HG03095 (cell line): Measurements from ENCODE around the gene NR1H4.
"Not testable (repeated sequence)": the region's sequence is repeated elsewhere in the genome, so short reads cannot be mapped to it uniquely, and the experiment has no call there.

ENCODE experiments used
- ATAC-seq: cut with Tn5 transposase; IDR thresholded peaks from one replicate; pipeline ENCODE4 v1.9.1; 2021; ENCODE audit warnings: moderate library complexity; ENCODE audit not compliant: unreplicated experiment

Gene NR1H4

DNA sequence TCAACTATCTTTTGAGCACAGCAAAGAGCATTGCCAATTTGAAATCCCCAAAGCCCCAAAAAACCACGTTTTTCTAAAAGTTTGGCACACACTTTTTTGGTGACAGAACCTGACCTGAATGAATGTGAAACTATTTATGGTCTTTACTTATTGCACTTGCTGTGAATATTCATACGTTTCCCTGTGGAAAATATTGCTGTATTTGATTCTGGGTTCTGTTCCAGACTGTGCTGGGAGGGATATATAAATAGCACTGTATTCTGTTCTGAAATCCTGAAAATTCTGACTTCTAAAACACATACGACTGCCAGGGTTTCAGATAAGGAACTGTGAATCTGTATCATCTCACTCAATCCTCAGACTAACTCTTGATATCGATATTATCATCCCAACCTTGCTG is 35.1 kb downstream of the NR1H4 start:
- no peak for ATAC-seq

DNA sequence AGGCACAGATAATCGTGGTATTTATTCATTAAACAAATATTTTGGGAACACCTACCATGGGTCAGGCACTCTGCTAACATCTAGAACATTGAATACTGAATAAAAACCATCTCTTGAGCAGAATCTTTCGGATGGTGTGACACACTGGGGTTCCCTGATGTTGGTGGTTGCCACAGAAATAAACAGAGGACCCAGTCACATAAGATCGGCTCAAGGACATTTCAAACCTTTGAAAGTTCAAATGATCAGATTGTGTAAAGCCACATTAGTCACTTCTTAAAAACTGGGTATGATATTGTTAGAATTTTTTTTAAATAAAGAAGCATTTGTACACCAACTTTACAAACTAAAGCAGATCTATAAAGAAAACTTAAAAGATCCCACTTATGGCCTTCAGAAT is 39.0 kb downstream of the NR1H4 start:
- no peak for ATAC-seq

DNA sequence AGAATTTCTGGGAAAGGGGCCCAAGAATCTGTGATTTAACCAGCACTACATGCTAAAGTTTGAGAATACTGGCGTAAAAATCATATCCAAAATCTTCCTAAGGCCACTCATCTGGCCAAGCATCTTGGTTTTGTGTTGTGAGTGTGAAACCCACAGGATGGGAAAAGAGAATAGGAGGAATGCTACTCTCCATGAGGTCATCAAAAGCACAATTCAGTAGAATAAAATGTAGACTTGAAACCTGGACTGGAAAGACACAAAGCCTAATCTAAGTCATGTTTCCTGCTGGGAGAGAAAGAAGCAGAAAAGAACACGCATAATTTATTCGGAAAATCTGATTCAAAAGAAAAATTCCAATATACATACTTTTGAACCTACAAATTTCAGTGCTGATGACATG is 42.3 kb downstream of the NR1H4 start:
- ATAC-seq, result no peak

DNA sequence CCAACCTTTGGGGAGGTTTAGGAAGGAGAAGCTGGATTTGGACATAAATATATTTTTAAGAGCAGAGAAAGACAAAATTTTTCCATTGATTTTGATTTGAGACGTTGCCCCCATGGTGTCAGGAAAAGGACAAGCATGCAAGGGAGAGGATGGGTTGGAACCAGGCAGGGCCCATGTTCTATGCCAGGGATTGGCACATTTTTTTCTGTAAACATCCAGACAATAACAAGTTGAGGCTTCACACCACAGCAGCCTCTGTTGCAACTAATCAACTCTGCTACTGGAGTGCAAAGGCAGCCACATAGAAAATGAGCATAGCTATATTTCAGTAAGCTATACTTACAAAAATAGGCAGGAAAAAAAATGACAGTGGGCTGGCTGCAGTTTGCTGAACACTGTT is 44.7 kb downstream of the NR1H4 start:
- no peak for ATAC-seq

DNA sequence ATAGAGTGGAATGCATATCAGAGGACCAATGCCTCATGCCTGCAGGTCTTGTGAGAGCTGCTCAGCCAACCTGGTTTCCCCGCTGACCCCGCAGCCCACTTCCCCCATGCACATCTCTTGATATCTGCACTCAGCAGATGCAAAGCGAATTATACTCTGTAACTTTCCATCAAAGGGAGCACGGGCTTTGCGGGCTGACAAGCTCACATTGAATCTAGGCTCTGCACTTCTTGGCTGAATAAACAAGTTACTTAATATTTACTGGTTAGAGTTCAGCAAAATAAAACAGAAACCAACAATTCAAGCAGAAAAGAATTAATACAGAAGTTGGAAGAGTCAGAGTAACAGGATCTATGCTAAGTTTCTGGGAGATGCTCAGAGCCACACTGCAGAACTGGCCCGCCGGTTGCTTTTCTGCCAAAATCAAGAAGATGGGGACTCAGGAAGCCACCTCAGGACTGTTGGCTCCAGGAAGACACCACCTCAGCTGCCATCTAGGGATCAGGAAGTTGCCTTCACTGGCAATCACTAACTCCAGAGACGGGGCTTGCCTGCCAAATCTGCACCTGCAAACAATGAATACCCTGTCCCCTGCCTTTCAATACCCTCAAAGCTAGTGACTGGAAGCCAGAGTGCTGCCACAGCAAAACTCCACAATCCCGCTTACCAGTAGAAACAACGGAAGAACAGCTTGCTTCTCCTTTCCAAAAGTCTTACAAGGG is 46.5 kb downstream of the NR1H4 start:
- no peak for ATAC-seq

DNA sequence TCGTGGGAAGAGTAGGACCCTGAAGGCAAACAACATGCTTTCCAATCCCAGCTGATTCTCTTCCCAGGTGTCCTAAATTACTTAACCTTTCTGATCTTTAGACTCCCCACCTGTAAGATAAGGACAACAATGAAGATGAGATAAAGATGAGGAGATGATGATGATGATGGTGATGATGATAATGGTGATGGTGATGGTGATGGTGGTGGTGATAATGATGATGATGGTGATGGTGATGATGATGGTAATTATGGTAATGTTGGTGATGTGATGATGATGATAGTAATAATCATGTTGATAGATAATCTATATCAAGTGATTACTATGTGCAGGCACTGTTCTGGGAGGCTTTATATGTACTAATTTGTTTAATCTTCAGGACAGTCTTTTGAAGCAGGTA is 48.3 kb downstream of the NR1H4 start:
- no peak for ATAC-seq

DNA sequence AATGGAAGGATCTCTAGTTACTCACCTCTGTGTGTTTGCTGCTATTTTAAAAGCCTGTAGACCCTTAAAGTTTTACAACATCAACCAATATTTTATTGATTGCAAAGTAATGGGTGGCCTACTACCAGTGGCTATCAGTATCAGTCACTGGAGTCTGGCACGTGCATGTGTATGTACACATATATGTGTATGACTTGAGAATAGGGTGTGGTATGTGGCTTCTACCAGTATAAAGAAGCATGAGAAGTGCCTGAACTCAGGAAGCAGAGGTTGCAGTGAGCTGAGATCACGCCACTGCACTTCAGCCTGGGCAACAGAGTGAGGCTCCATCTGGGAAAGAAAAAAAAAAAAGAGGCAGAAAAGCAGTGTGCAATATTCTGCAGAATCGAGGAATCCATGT is 54.4 kb downstream of the NR1H4 start:
- ATAC-seq, result no peak

DNA sequence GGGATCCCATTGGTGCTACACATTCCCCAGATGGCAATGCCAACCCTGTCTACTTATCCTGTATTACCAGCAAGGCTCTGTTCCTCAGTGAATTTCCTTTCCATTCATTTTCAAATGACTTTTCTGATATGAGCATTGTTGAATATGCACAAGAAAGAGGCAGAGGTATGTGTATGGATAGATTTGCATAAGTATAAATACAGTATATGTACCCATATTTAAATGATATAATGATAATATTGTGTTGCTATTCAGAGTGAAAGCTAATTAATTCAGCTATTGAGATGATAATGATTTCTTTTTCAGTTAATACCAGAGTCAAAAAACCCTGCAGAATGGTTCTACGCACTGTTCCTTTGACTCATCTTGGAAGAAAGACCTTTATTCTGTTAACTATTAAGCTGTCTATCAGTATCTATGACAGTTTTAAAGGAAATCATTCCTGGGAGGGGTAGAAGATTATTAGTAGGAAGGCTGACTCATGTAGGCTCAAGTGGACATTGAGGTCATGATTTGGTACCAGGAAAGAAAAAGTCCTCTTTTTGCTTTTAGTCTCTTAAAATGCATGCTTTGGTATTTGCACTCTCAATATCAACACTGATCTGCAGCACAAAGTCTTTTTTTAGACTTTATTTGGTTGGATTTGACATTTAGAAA is 54.9 kb downstream of the NR1H4 start:
- no peak for ATAC-seq

DNA sequence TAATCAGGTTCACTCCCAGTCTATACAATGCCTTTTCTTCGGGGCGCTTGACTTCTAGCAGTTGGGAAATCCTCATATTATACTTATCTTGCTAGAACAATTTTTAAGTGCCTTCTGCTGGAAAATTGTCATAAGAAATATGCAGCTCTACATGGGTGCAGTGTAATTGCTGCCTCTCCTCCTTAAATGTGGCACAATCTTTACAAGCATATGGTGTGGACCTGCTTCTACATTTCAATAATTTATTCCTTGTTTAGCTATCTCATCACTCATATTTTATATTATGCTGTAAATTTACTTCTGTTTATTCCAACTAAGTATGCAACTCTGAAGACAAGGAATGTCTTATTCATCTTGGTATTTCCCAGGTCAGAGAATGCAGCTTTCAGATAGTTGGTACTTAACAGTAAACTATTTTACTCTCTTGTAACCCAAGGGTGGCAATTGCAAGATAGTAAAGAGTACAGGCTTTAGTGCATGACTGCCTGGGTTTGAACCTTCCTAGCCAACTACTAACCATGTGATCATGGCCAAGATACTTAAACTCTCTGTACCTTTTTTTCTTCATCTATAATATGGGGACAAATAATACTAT is 56.2 kb downstream of the NR1H4 start:
- ATAC-seq, result no peak

DNA sequence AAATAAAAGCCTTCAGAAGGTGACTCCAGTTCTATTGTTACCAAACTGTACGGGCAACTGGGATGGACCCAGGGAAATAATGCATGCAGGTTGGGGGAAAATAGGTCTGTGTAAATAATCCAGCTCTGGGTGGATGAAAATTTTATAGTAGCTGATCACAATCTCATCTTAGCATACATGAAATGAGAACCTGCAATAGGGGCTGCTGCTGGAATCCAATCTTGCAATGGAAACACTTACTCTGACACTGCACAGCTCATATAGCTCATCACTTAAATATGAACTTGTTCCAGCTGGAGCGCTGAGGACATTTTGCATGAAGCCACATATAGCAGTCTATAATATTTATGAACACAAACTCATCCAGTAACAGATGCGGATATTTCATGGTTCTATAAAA is 59.7 kb downstream of the NR1H4 start:
- no peak for ATAC-seq

DNA sequence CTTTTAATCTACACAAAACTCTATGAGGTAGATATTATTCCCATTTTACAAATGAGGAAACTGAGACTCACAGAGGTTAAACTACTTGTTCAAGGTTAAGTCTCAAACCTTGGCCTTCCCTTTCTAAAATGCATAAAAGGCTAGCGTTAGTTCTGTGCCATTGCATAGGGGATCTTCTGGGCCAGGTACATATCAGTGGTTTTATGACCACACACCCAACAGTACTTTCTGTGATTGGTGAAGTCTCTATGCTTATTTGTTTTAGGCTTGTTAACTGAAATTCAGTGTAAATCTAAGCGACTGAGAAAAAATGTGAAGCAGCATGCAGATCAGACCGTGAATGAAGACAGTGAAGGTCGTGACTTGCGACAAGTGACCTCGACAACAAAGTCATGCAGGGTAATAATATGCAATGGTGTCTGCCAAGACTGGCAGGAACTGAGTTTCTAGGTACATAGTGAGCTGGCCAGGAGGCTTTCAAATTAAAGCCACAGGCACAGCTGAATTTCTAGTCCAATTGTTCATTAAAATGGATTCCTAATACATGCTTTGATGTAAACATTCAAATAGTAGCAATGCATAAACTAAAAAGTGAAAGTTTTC is 61.1 kb downstream of the NR1H4 start:
- no peak for ATAC-seq

DNA sequence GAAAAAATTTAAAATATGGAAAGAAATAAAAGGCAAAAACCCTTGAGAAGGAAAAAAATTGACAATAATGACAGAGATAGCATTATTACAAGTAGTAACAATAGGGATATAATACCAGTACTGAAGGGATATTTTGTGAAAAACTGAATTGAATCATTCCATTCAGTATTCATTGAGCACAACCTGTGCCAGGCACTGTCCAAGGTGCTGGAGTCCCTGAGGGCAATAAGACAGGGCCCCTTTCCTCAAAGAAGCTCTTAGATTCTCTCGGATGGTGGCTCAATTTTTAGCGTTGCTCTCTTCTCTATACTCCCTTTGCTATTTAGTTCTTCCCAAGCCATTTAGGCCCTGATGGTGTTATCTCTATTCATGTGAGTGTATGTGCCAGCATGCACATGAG is 65.5 kb downstream of the NR1H4 start:
- ATAC-seq, result no peak

DNA sequence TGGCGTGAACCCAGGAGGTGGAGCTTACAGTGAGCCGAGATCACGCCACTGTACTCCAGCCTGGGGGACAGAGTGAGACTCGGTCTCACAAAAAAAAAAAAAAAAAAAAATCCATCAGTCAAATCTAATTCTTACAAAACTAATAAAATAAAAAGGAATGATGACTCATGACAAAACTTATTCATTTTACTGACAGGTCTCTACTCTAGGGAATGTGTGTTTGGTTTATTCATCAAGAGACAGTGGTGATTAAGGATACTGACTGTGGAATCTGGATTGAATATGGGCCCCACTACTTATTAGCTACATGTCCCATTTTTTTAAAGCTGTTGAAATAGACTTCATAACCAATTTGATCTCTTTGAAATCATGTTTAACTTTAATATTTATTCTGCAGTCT is 70.5 kb downstream of the NR1H4 start:
- no peak for ATAC-seq

DNA sequence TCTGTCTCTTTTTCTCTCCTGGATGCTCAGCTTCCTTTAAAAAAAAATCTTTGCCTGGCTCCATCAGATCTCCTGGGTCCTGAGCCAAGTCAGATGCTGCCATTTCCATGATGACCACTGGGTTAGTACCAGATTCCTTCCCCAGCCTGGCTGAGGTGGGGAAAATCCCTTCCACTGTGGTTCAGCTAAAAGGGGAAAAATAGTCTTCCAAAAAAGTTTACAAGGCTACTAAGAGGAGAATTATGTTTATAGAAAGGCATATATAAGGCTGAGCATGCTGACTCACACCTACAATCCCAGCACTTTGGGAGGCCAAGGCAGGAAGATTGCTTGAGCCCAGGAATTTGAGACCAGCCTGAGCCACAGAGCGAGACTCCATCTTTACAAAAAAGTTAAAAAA is 71.4 kb downstream of the NR1H4 start:
- ATAC-seq, result no peak

DNA sequence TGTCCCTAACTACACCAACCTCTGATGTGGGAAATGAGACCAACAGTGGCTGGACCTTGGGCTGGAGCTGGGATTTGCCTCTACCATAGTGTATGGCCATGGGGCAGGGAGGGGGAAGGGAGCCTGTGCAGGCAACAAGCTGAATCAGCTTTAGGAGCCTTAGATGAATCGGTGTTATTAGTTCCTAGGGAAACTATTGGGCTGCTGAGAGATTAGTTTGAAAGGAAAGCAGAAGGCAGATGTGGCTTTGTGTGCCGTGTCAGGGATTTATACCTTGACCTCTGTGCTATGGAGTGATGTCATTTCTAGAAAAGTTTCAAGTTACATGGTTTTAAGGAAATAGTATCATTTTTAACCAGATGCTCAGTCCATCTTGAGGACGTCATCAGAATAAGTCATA is 80.3 kb downstream of the NR1H4 start:
- no peak for ATAC-seq

DNA sequence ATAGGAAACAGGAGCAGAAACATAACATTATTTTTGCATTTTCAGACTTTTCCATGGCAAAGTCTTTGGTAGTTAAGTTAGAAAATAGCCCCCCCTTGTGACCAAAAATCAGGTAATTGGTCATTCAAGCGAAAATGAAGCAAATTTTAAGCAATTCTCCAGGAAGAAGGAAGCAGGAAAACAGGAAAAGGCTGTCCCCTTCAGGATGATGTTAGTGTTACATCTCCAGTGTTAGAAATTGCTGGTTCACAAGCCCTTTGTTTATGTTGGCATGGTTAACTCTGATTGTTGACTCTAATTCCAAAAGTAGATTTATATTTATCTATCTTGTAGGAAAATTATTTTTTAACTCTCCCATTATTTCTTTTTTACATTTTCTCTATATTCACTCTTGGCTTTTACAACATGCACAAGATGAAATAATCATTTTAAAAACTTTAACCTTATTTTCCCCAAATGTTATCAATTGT is 81.0 kb downstream of the NR1H4 start:
- no peak for ATAC-seq

DNA sequence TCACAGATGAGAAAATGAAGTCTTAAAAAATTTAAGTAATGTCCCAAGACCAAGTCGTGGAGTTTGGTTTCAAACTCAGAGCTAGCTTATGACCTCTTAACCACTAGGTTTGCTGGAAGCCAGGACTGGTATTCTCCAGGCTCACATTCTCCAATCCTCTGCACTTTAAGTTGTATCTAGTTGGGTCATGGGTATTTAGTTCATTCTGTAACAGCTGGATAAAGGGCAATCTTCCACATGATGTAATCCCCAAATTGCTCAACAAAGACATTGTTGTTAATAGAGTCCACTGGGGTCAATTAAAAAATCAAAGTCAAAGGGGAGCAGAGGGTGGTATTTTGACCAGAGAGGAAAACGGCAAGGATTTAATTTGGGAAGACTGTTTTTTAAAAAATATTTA is 82.1 kb downstream of the NR1H4 start:
- no peak for ATAC-seq

DNA sequence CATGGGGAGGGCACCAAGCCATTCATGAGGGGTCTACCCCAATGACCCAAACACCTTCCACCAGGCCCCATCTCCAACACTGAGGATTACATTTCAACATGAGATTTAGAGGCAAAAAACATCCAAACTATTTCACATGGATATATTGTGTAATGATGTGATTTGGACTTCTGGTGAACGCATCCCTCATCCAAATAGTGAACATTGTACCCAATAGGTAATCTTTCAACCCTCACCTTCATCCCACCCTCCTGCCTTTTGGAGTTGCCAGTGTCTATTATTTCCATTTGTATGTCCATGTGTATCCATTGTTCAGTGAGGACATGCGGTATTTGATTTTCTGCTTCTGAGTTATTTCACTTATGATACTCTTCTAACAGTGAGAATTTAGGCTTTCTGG is 83.7 kb downstream of the NR1H4 start:
- no peak for ATAC-seq

DNA sequence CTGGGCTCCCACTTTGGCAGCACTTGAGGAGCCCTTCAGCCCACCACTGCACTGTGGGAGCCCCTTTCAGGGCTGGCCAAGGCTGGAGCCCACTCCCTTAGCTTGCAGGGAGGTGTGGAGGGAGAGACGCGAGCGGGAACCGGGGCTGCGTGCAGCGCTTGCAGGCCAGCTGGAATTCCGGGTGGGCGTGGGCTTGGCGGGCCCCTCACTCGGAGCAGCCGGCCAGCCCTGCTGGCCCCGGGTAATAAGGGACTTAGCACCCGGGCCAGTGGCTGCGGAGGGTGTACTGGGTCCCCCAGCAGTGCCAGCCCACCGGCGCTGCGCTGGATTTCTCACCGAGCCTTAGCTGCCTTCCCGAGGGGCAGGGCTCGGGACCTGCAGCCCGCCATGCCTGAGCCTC is 85.6 kb downstream of the NR1H4 start:
- ATAC-seq, result not testable (repeated sequence)

DNA sequence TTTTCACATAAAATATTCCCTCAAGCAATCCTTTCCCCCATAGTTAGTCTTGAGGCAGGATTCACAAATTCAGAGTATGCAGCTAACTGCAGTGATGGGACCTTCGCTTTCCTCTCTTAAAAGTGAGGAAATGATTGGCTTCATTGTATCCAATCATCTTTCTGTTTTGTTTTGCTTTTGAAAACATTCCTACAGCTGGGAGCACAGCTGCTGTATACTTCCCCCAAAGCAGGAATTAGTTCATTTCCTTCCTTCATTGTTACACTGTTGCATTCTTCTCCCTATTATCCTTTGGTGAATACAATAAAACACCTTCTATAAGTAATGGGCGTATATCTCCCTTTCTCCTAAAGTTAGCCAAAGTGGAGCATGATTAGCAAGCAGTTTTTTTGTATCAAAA is 90.4 kb downstream of the NR1H4 start:
- ATAC-seq, result no peak

DNA sequence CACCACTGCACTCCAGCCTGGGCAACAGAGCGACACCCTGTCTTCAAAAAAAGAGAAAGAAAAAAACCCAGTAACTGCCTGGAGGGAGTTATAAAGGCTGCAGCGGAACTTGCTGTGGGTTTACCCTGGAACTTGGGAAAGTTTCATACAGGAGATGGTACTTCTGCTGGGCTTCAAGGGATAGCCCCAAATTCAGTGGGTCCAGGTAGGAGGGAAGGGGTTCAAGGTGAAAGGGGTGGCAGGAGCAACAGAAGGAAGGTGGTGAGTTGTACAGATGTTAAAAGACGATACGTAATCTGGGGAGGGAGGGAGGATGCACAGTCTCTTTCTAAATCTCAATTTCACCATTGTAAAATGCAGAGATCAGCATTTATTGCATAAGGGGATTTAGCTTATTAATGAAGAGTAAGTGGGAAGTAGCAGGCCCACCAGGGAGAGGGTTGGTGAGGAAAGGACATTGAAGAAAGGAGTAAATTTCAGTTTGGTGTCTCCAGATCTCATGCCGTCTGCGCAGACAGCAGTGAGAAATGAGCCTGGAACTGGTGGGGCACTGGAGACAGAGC is 91.3 kb downstream of the NR1H4 start:
- no peak for ATAC-seq
